Fibroblast of lung (primary cell): Measurements from ENCODE around the gene PCDHB1. TPM values are rescaled to one million over a fixed set of nuclear protein-coding genes. Genes with fewer than 3 reads are reported as not detected.
A peak's percentile ranks its signal among the peaks of the same experiment; 100 is the strongest.

Experiments used
- DNase-seq, 2 donors: peaks; one replicate each; pipeline versions ENCODE4 v3.0.0 to v3.0.0-alpha.2; 2010; ENCODE audit warnings: low read depth in 2 of 2
- H2AFZ ChIP-seq: 2 replicates; pipeline ENCODE4 v1.5.1; 2012; ENCODE audit warnings: low read length, control low read depth, inconsistent platforms
- H3K27ac ChIP-seq: 2 replicates; pipeline ENCODE4 v1.5.1; 2011; ENCODE audit warnings: low read length, control low read depth; ENCODE audit not compliant: insufficient read depth
- H3K27me3 ChIP-seq: 2 replicates; pipeline ENCODE4 v1.5.1; 2011; ENCODE audit warnings: mild to moderate bottlenecking, low read length; ENCODE audit not compliant: control insufficient read depth, insufficient read depth
- H3K36me3 ChIP-seq: 2 replicates; pipeline ENCODE4 v1.5.1; 2011; ENCODE audit warnings: low read length; ENCODE audit not compliant: control insufficient read depth, insufficient read depth
- H3K4me1 ChIP-seq: 2 replicates; pipeline ENCODE4 v1.5.1; 2011; ENCODE audit warnings: low read length; ENCODE audit not compliant: control insufficient read depth, insufficient read depth; ENCODE audit errors: extremely low read depth
- H3K4me2 ChIP-seq: 2 replicates; pipeline ENCODE4 v1.5.1; 2011; ENCODE audit warnings: low read length, control low read depth; ENCODE audit not compliant: insufficient read depth; ENCODE audit errors: extremely low read depth
- H3K4me3 ChIP-seq, 4 experiments: fragments of 200-600 bp in 1 of 4; sonication (generic) in 1 of 4; replicated peaks in 1 of 4; 2 replicates each; pipeline ENCODE4 v1.5.1; 2011 to 2016; ENCODE audit warnings: low read length in 4 of 4, low read depth in 3 of 4, mild to moderate bottlenecking in 3 of 4, control low read depth in 2 of 4, inconsistent platforms in 1 of 4, mixed read lengths in 1 of 4; ENCODE audit not compliant: insufficient read depth in 1 of 4; ENCODE audit errors: control extremely low read depth in 1 of 4
- H3K79me2 ChIP-seq: 2 replicates; pipeline ENCODE4 v1.5.1; 2012; ENCODE audit warnings: mild to moderate bottlenecking, low read length, inconsistent platforms; ENCODE audit not compliant: control insufficient read depth, insufficient read depth
- H3K9ac ChIP-seq: 2 replicates; pipeline ENCODE4 v1.5.1; 2011; ENCODE audit warnings: mild to moderate bottlenecking, low read length, control low read depth; ENCODE audit not compliant: insufficient read depth
- H3K9me3 ChIP-seq: 2 replicates; pipeline ENCODE4 v1.5.1; 2012; ENCODE audit warnings: low read depth, low read length; ENCODE audit not compliant: control insufficient read depth, insufficient read depth
- H4K20me1 ChIP-seq: 2 replicates; pipeline ENCODE4 v1.5.1; 2011; ENCODE audit warnings: low read length; ENCODE audit not compliant: control insufficient read depth, insufficient read depth; ENCODE audit errors: extremely low read depth
- EZH2 ChIP-seq: IDR thresholded peaks from 2 replicates; pipeline ENCODE4 v1.5.1; 2012; ENCODE audit warnings: low read length, control low read depth, mild to moderate bottlenecking; ENCODE audit errors: missing control alignments
- polyA plus RNA-seq, 2 donors: library from polyadenylated mRNA; depleted of rRNA in 1 of 2; stranded (reverse) in 1 of 2; unstranded in 1 of 2; fragments of >200 nt; gene quantifications; 2 replicates each; pipeline ENCODE4 v1.2.1, GENCODE V29; 2011 to 2012; ENCODE audit warnings: missing spikeins in 1 of 2
- total RNA-seq: library from RNA; depleted of rRNA; stranded (reverse); fragments of >200 nt; gene quantifications from 2 replicates; pipeline ENCODE4 v1.2.1, GENCODE V29; 2014
- TF ChIP-seq, protein P1 (sequence below), 2 donors: IDR thresholded peaks in 1 of 2; conservative IDR thresholded peaks in 1 of 2; 1 replicate in 1 of 2; 2 replicates in 1 of 2; pipeline ENCODE4 v1.5.1; 2011 to 2012; ENCODE audit warnings: low read length in 2 of 2, control low read depth in 1 of 2, inconsistent platforms in 1 of 2, low read depth in 1 of 2, mild to moderate bottlenecking in 1 of 2

PCDHB1 gene
- total and polyA plus RNA-seq, 2 donors (not counting 1 experiment from before 2014, with no cell fraction given): not detected

- no peaks in the 10 kb centered on the region for H3K79me2 ChIP-seq
- H4K20me1 ChIP-seq: no peaks in the 10 kb centered on the region
- H3K4me1 ChIP-seq: no peaks in the 10 kb centered on the region
- no peaks in the 10 kb centered on the region for H3K36me3 ChIP-seq
- H3K9ac ChIP-seq: no peak overlapping the region
- no peak overlapping the region for H3K4me2 ChIP-seq
- H3K9me3 ChIP-seq: no peaks in the 10 kb centered on the region
- H3K4me3 ChIP-seq: no peak overlapping the region
- no peaks in the 10 kb centered on the region for H3K27me3 ChIP-seq
- no peak overlapping the region for H2AFZ ChIP-seq
- no peak for TF ChIP-seq EZH2
- TF ChIP-seq, protein P1, sequence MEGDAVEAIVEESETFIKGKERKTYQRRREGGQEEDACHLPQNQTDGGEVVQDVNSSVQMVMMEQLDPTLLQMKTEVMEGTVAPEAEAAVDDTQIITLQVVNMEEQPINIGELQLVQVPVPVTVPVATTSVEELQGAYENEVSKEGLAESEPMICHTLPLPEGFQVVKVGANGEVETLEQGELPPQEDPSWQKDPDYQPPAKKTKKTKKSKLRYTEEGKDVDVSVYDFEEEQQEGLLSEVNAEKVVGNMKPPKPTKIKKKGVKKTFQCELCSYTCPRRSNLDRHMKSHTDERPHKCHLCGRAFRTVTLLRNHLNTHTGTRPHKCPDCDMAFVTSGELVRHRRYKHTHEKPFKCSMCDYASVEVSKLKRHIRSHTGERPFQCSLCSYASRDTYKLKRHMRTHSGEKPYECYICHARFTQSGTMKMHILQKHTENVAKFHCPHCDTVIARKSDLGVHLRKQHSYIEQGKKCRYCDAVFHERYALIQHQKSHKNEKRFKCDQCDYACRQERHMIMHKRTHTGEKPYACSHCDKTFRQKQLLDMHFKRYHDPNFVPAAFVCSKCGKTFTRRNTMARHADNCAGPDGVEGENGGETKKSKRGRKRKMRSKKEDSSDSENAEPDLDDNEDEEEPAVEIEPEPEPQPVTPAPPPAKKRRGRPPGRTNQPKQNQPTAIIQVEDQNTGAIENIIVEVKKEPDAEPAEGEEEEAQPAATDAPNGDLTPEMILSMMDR (conservative IDR thresholded peaks at IDR 0.05 in 1 of 2, IDR thresholded peaks at IDR 0.05 in 1 of 2; ENCODE audit: low read depth in 1 of 2, low read length in 2 of 2): no peak
- no peak overlapping the region for H3K27ac ChIP-seq
- DNase-seq: no peak
Measured at GRCh38 chr5:141082228-141082627, 31.1 kb downstream of the PCDHB1 start.

DNA sequence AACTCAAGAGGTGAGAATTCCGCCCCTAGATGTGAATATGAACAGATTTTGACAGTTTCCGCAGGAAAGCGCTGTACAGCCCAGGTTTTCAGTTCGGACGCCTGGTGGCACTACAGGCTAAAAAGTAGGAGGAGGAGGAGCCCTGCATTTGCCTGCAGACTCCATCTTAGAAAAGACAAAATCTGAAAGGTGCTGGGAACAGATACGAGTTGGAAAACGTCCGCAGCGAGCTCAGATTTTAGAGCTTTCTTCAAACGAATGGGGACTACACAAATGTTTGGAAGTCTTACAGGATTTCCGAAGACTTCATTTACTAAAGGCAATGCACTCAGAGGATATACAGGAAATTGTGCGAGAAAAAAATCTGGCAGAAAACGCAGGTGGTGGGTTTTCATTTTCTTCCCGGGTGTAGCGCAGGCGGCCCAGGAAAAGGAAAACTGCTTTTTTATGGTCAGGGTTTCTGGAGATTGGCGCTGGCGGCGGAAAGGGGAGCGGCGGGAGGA, 33.4 kb downstream of the PCDHB1 start:
- no peaks in the 10 kb centered on the region for H3K27me3 ChIP-seq
- DNase-seq: peak; percentile 38 to 43
- TF ChIP-seq, protein P1 (conservative IDR thresholded peaks at IDR 0.05 in 1 of 2, IDR thresholded peaks at IDR 0.05 in 1 of 2; ENCODE audit: low read depth in 1 of 2, low read length in 2 of 2): peak; percentile 46 to 49
- TF ChIP-seq EZH2: no peak
- no peaks in the 10 kb centered on the region for H3K9me3 ChIP-seq
- H3K4me1 ChIP-seq: no peaks in the 10 kb centered on the region
- H3K27ac ChIP-seq: no peak overlapping the region
- no peak overlapping the region for H2AFZ ChIP-seq
- H3K79me2 ChIP-seq: no peaks in the 10 kb centered on the region
- H3K4me2 ChIP-seq: no peak overlapping the region
- no peak overlapping the region for H3K9ac ChIP-seq
- H4K20me1 ChIP-seq: no peaks in the 10 kb centered on the region
- peak overlapping the region in 2 of 4 experiments; percentile 48 to 49 for H3K4me3 ChIP-seq
- H3K36me3 ChIP-seq: no peaks in the 10 kb centered on the region

DNA sequence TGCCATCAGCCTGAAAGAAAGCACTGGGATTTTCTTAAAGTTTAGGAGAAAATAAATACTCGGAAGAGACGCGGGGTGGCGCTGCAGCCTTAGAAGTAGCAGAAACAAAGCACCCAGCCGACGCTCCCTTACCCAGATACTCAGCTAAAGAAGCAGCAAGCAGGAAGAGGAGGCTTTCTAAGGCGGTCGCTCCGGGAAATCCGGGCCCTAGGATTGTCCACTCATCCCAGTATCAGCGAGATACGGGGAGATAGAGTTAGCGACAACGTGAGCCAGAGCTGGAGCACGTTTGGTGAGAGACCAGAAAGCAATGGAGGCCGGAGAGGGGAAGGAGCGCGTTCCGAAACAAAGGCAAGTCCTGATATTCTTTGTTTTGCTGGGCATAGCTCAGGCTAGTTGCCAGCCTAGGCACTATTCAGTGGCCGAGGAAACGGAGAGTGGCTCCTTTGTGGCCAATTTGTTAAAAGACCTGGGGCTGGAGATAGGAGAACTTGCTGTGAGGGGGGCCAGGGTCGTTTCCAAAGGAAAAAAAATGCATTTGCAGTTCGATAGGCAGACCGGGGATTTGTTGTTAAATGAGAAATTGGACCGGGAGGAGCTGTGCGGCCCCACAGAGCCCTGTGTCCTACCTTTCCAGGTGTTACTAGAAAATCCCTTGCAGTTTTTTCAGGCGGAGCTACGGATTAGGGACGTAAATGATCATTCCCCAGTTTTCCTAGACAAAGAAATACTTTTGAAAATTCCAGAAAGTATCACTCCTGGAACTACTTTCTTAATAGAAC, 43.5 kb downstream of the PCDHB1 start, which contains the start of gene PCDHB2:
Gene PCDHB2 (plus strand): TSS at position 135 of the 782 bp plus-strand sequence. CDS start 176 bp downstream, at position 311.
- no peak within 1 kb of the TSS for H3K9ac ChIP-seq
- peak; percentile 23 to 56 for DNase-seq
- H2AFZ ChIP-seq: no peak within 1 kb of the TSS

More for the DNA sequence above, 43.5 kb downstream of the PCDHB1 start, which contains the start of gene PCDHB2:
- no peaks in the 10 kb centered on the region for H4K20me1 ChIP-seq
- no peak for TF ChIP-seq EZH2
- TF ChIP-seq, protein P1 (conservative IDR thresholded peaks at IDR 0.05 in 1 of 2, IDR thresholded peaks at IDR 0.05 in 1 of 2; ENCODE audit: low read depth in 1 of 2, low read length in 2 of 2): peak in 1 of 2 donors; percentile 25
- no peaks in the 10 kb centered on the region for H3K27me3 ChIP-seq
- H3K27ac ChIP-seq: no peak within 1 kb of the TSS
- H3K79me2 ChIP-seq: no peaks in the 10 kb centered on the region
- no peaks in the 10 kb centered on the region for H3K4me1 ChIP-seq
- H3K9me3 ChIP-seq: no peaks in the 10 kb centered on the region
- peak within 1 kb of the TSS in 2 of 4 experiments; percentile 54 for H3K4me3 ChIP-seq
- no peak within 1 kb of the TSS for H3K4me2 ChIP-seq
- no peaks in the 10 kb centered on the region for H3K36me3 ChIP-seq
